K562 (cell line): ENCODE measurements around the gene FASTK. TPM values are rescaled to one million over a fixed set of nuclear protein-coding genes. Genes with fewer than 3 reads are reported as not detected.

ENCODE experiments used
- BACH1 ChIP-seq: fragments of 200-800 bp; sonication (Bioruptor generic); IDR thresholded peaks from 2 replicates; pipeline ENCODE4 v1.6.1; 2016; ENCODE audit warnings: missing genetic modification characterization, missing compliant biosample characterization
- BRF1 ChIP-seq: IDR thresholded peaks from 3 replicates; pipeline ENCODE4 v1.6.1; 2011; ENCODE audit warnings: borderline replicate concordance, mild to moderate bottlenecking; ENCODE audit not compliant: insufficient read length; ENCODE audit errors: extremely low read depth
- DLX4 ChIP-seq: fragments of 250-450 bp; sonication (Bioruptor Pico); IDR thresholded peaks from 2 replicates; pipeline ENCODE4 v1.6.1; 2021; ENCODE audit warnings: mild to moderate bottlenecking
- DNMT1 ChIP-seq: fragments of 450-650 bp; IDR thresholded peaks from 2 replicates; pipeline ENCODE4 v1.6.1; 2016; ENCODE audit warnings: antibody characterized with exemption, mild to moderate bottlenecking
- GABPB1 ChIP-seq: sonication (generic); formaldehyde crosslinking; IDR thresholded peaks from 2 replicates; pipeline ENCODE4 v1.8.0; 2022; ENCODE audit warnings: mild to moderate bottlenecking, missing genetic modification reagents
- KAT8 ChIP-seq: fragments of 450-650 bp; IDR thresholded peaks from 2 replicates; pipeline ENCODE4 v1.6.1; 2016; ENCODE audit warnings: low read depth, mild to moderate bottlenecking
- MTA1 ChIP-seq: fragments of 450-650 bp; IDR thresholded peaks from 2 replicates; pipeline ENCODE4 v1.6.1; 2017; ENCODE audit warnings: borderline replicate concordance
- NR1H2 ChIP-seq: sonication (generic); formaldehyde crosslinking; IDR thresholded peaks from 2 replicates; pipeline ENCODE4 v1.4.0; 2020; ENCODE audit warnings: mild to moderate bottlenecking, missing genetic modification reagents
- NR2C2 ChIP-seq, 2 experiments: fragments of 200-800 bp in 1 of 2; sonication (Bioruptor generic) in 1 of 2; sonication (generic) in 1 of 2; formaldehyde crosslinking in 1 of 2; IDR thresholded peaks; 2 replicates each; pipeline versions ENCODE4 v1.6.1 to v1.8.0; 2016 to 2022; ENCODE audit warnings: mild to moderate bottlenecking in 1 of 2, missing compliant biosample characterization in 1 of 2, missing genetic modification characterization in 1 of 2, missing genetic modification reagents in 1 of 2
- PTRF ChIP-seq: fragments of 450-650 bp; IDR thresholded peaks from 2 replicates; pipeline ENCODE4 v1.6.1; 2016; ENCODE audit warnings: mild to moderate bottlenecking, missing genetic modification characterization, missing compliant biosample characterization
- SMAD1 ChIP-seq: fragments of 150-350 bp; IDR thresholded peaks from 2 replicates; pipeline ENCODE4 v1.6.1; 2014; ENCODE audit warnings: low read length, low read depth; ENCODE audit not compliant: partially characterized antibody
- SP1 ChIP-seq: sonication (generic); formaldehyde crosslinking; IDR thresholded peaks from 2 replicates; pipeline ENCODE4 v1.8.1; 2022; ENCODE audit warnings: mild to moderate bottlenecking, missing genetic modification reagents
- TRIM24 ChIP-seq, 2 experiments: fragments of 450-650 bp; IDR thresholded peaks; 2 replicates each; pipeline ENCODE4 v1.6.1; 2016
- TSC22D4 ChIP-seq: fragments of 450-650 bp; IDR thresholded peaks from 2 replicates; pipeline ENCODE4 v1.6.1; 2016; ENCODE audit warnings: missing genetic modification characterization, missing biosample characterization, control low read depth
- U2AF1 ChIP-seq: fragments of 200-400 bp; formaldehyde crosslinking; optimal IDR thresholded peaks from 2 replicates; pipeline ENCODE3; 2017; ENCODE audit warnings: mild to moderate bottlenecking, low read depth, low read length, moderate library complexity
- U2AF2 ChIP-seq: fragments of 200-400 bp; formaldehyde crosslinking; optimal IDR thresholded peaks from 2 replicates; pipeline ENCODE3; 2017; ENCODE audit warnings: low read depth, mild to moderate bottlenecking, low read length
- ZBTB12 ChIP-seq: fragments of 250-450 bp; sonication (Bioruptor Pico); IDR thresholded peaks from 2 replicates; pipeline ENCODE4 v1.4.0; 2020
- ZBTB2 ChIP-seq: fragments of 450-650 bp; IDR thresholded peaks from 2 replicates; pipeline ENCODE4 v1.6.1; 2016; ENCODE audit warnings: antibody characterized with exemption
- ZMIZ1 ChIP-seq, 2 experiments: fragments of 150-350 bp in 1 of 2; IDR thresholded peaks; 2 replicates each; pipeline ENCODE4 v1.6.1; 2012 to 2016; ENCODE audit warnings: low read depth in 2 of 2, low read length in 2 of 2, mild to moderate bottlenecking in 1 of 2, moderate library complexity in 1 of 2
- ZNF124 ChIP-seq: sonication (generic); formaldehyde crosslinking; IDR thresholded peaks from 2 replicates; pipeline ENCODE4 v1.8.1; 2022; ENCODE audit warnings: missing genetic modification reagents
- ZNF444 ChIP-seq: fragments of 250-450 bp; sonication (Bioruptor Pico); IDR thresholded peaks from 2 replicates; pipeline ENCODE4 v1.4.0; 2020; ENCODE audit warnings: mild to moderate bottlenecking, moderate library complexity
- ZNF445 ChIP-seq: fragments of 250-450 bp; sonication (Bioruptor Pico); IDR thresholded peaks from 2 replicates; pipeline ENCODE4 v1.4.0; 2020; ENCODE audit warnings: low read depth, mild to moderate bottlenecking, moderate library complexity
- ZNF77 ChIP-seq: fragments of 250-450 bp; sonication (Bioruptor Pico); IDR thresholded peaks from 2 replicates; pipeline ENCODE4 v1.5.0; 2020
- polyA plus RNA-seq, 8 experiments: library from polyadenylated mRNA; depleted of rRNA in 4 of 8; stranded (reverse) in 5 of 8; unstranded in 3 of 8; fragments of >200 nt; fragmentation: Nextera tagmentation in 2 of 8; fragmentation: Illumina TruSeq in 1 of 8; extraction: Ambion mirVana in 2 of 8; extraction: Trizol in 1 of 8; gene quantifications; 2 replicates each; pipeline versions ENCODE4 v1.2.1 to v1.2.3, GENCODE V29; 2011 to 2014; ENCODE audit warnings: inconsistent platforms in 1 of 8, missing spikeins in 1 of 8
- total RNA-seq, 7 experiments: library from RNA; depleted of rRNA in 6 of 7; stranded (reverse); fragments of >200 nt in 6 of 7; fragmentation: Illumina TruSeq in 2 of 7; extraction: Trizol in 2 of 7; gene quantifications; 2 replicates each; pipeline versions ENCODE4 v1.2.1 to v1.2.3, GENCODE V29; 2011 to 2021; ENCODE audit warnings: low replicate concordance in 1 of 7

The FASTK gene
- total and polyA plus RNA-seq, 9 of the 15 experiments (the other 6 are each of a cell fraction or from before 2014, with no cell fraction given): 0.51 to 150 (median 48.2) TPM

GRCh38 chr7:151028948-151029501 is 51.6 kb downstream of the FASTK start (continued):
- no peak for TF ChIP-seq ZMIZ1 (IDR thresholded peaks at IDR 0.05; ENCODE audit: low read depth in 2 of 2, low read length in 2 of 2)
- TF ChIP-seq ZBTB2: no peak
- TF ChIP-seq BACH1 (tag): 0 out of 2 replicates have a peak, but pooled peaks have one; percentile 36
- no peak for TF ChIP-seq KAT8
- no peak for TF ChIP-seq ZNF77
- no peak for TF ChIP-seq DNMT1
- no peak for TF ChIP-seq U2AF2
- no peak for TF ChIP-seq GABPB1
- no peak for TF ChIP-seq BRF1
- no peak for TF ChIP-seq PTRF (tag)
- no peak for TF ChIP-seq U2AF1
- TF ChIP-seq SMAD1: no peak
- TF ChIP-seq TSC22D4: no peak
- TF ChIP-seq MTA1: no peak
- TF ChIP-seq ZNF124 (CRISPR knock-in tag): no peak
- TF ChIP-seq DLX4 (CRISPR knock-in tag): no peak
- TF ChIP-seq SP1 (CRISPR knock-in tag): no peak
- TF ChIP-seq NR2C2 (CRISPR knock-in tag; IDR thresholded peaks at IDR 0.05): no peak
- TF ChIP-seq NR2C2 (tag; IDR thresholded peaks at IDR 0.05): no peak; the same call in 1 of the 2 replicates
- TF ChIP-seq ZNF444 (CRISPR knock-in tag): no peak
- TF ChIP-seq ZNF445 (CRISPR knock-in tag): no peak
- no peak for TF ChIP-seq ZBTB12
- TF ChIP-seq TRIM24 (IDR thresholded peaks at IDR 0.05): no peak
- TF ChIP-seq NR1H2 (CRISPR knock-in tag): no peak; the same call in 1 of the 2 replicates
